Astrocyte (in vitro differentiated cells and primary cell): ENCODE results near the gene PREX1. TPM values are rescaled to one million over a fixed set of nuclear protein-coding genes. Genes with fewer than 3 reads are reported as not detected.

Experiments
- DNase-seq: peaks from one replicate; pipeline ENCODE4 v3.0.0-alpha.2; 2010; ENCODE audit warnings: low read depth
- FAIRE-seq: peaks from 2 replicates; lab custom pipeline; 2011; peaks lifted over from hg19 to GRCh38; lab: Jason Lieb, UNC
- H2AFZ ChIP-seq: 2 replicates; pipeline ENCODE4 v1.6.0; 2012; ENCODE audit warnings: low read depth, low read length, inconsistent platforms
- H3K27ac ChIP-seq: 2 replicates; pipeline ENCODE4 v1.5.1; 2011; ENCODE audit warnings: low read depth, low read length, inconsistent platforms
- H3K27me3 ChIP-seq: 2 replicates; pipeline ENCODE4 v1.6.0; 2011; ENCODE audit warnings: low read length, inconsistent platforms; ENCODE audit not compliant: insufficient read depth
- H3K36me3 ChIP-seq: 2 replicates; pipeline ENCODE4 v1.5.1; 2011; ENCODE audit warnings: low read length, inconsistent platforms; ENCODE audit not compliant: insufficient read depth
- H3K4me1 ChIP-seq: 2 replicates; pipeline ENCODE4 v1.5.1; 2011; ENCODE audit warnings: low read length, inconsistent platforms; ENCODE audit not compliant: insufficient read depth
- H3K4me2 ChIP-seq: 2 replicates; pipeline ENCODE4 v1.6.0; 2012; ENCODE audit warnings: low read length, inconsistent platforms
- H3K4me3 ChIP-seq: 2 replicates; pipeline ENCODE4 v1.5.1; 2011; ENCODE audit warnings: low read depth, mild to moderate bottlenecking, low read length, inconsistent platforms; ENCODE audit not compliant: insufficient read depth
- H3K79me2 ChIP-seq: 2 replicates; pipeline ENCODE4 v1.6.0; 2012; ENCODE audit warnings: mild to moderate bottlenecking, low read length, inconsistent platforms; ENCODE audit not compliant: insufficient read depth
- H3K9ac ChIP-seq: 2 replicates; pipeline ENCODE4 v1.6.0; 2012; ENCODE audit warnings: mild to moderate bottlenecking, low read length, inconsistent platforms
- H3K9me3 ChIP-seq: 2 replicates; pipeline ENCODE4 v1.5.1; 2012; ENCODE audit warnings: low read depth, mild to moderate bottlenecking, low read length, inconsistent platforms; ENCODE audit not compliant: insufficient read depth
- H4K20me1 ChIP-seq: 2 replicates; pipeline ENCODE4 v1.6.0; 2012; ENCODE audit warnings: low read length, inconsistent platforms; ENCODE audit not compliant: insufficient read depth
- H3K27ac Mint-ChIP-seq: one replicate; pipeline ENCODE4 v1.8.0; 2021; ENCODE audit warnings: mild to moderate bottlenecking, mixed read lengths; ENCODE audit not compliant: unreplicated experiment
- H3K27me3 Mint-ChIP-seq: one replicate; pipeline ENCODE4 v1.8.0; 2021; ENCODE audit warnings: low read depth, mixed read lengths; ENCODE audit not compliant: unreplicated experiment
- H3K36me3 Mint-ChIP-seq: one replicate; pipeline ENCODE4 v1.8.0; 2021; ENCODE audit warnings: low read depth, mixed read lengths; ENCODE audit not compliant: unreplicated experiment
- H3K4me1 Mint-ChIP-seq: one replicate; pipeline ENCODE4 v1.8.0; 2021; ENCODE audit warnings: low read depth, mixed read lengths; ENCODE audit not compliant: unreplicated experiment
- H3K4me3 Mint-ChIP-seq: one replicate; pipeline ENCODE4 v1.8.0; 2021; ENCODE audit warnings: mild to moderate bottlenecking, moderate library complexity, mixed read lengths; ENCODE audit not compliant: unreplicated experiment
- H3K9me3 Mint-ChIP-seq: one replicate; pipeline ENCODE4 v1.8.0; 2021; ENCODE audit warnings: mild to moderate bottlenecking, mixed read lengths; ENCODE audit not compliant: unreplicated experiment
- CTCF ChIP-seq: IDR thresholded peaks from 2 replicates; pipeline ENCODE4 v1.5.1; 2011; ENCODE audit warnings: low read depth, mild to moderate bottlenecking, inconsistent platforms, low read length, moderate library complexity; ENCODE audit not compliant: insufficient read depth
- EZH2 ChIP-seq: IDR thresholded peaks from 2 replicates; pipeline ENCODE4 v1.6.1; 2012; ENCODE audit warnings: mild to moderate bottlenecking, low read length, inconsistent platforms; ENCODE audit not compliant: insufficient read depth
- total RNA-seq: library from RNA; stranded (reverse); gene quantifications from 2 replicates; pipeline ENCODE4 v1.2.1, GENCODE V29; 2021

PREX1 gene
- total RNA-seq, 1 donor from 2014 or later, result 3.5 TPM

- no peak overlapping the region for H2AFZ ChIP-seq
- H3K9me3 ChIP-seq, result no peaks in the 10 kb centered on the region
- Mint-ChIP-seq H3K9me3 (no peaks in the 10 kb centered on the region), H3K4me1 (peaks cover 10% of the 10 kb centered on the region), H3K27me3 (peaks cover 3% of the 10 kb centered on the region), H3K4me3 (no peak overlapping the region), H3K27ac (no peak overlapping the region), H3K36me3 (peaks cover 5% of the 10 kb centered on the region)
- DNase-seq (peak; percentile 35), FAIRE-seq (no peak)
- no peaks in the 10 kb centered on the region for H3K27me3 ChIP-seq
- H3K79me2 ChIP-seq, result no peaks in the 10 kb centered on the region
- H3K9ac ChIP-seq, result no peak overlapping the region
- no peaks in the 10 kb centered on the region for H3K36me3 ChIP-seq
- no peak overlapping the region for H3K4me2 ChIP-seq
- no peak overlapping the region for H3K27ac ChIP-seq
- H3K4me3 ChIP-seq, result no peak overlapping the region
- H4K20me1 ChIP-seq, result no peaks in the 10 kb centered on the region
- TF ChIP-seq CTCF (no peak), EZH2 (no peak)
- peaks cover 29% of the 10 kb centered on the region for H3K4me1 ChIP-seq
These were observed 146.5 kb downstream of the PREX1 start for GRCh38 chr20:48681201-48681872.

- H4K20me1 ChIP-seq, result no peaks in the 10 kb centered on the region
- Mint-ChIP-seq H3K36me3 (peaks cover 5% of the 10 kb centered on the region), H3K9me3 (no peaks in the 10 kb centered on the region), H3K27ac (no peak overlapping the region), H3K27me3 (peaks cover 3% of the 10 kb centered on the region), H3K4me3 (no peak overlapping the region), H3K4me1 (peaks cover 10% of the 10 kb centered on the region)
- H3K4me1 ChIP-seq, result peaks cover 24% of the 10 kb centered on the region
- no peaks in the 10 kb centered on the region for H3K79me2 ChIP-seq
- no peaks in the 10 kb centered on the region for H3K9me3 ChIP-seq
- FAIRE-seq (no peak), DNase-seq (no peak)
- H3K9ac ChIP-seq, result no peak overlapping the region
- no peak overlapping the region for H3K4me2 ChIP-seq
- no peaks in the 10 kb centered on the region for H3K36me3 ChIP-seq
- TF ChIP-seq EZH2 (no peak), CTCF (no peak)
- H3K27ac ChIP-seq, result no peak overlapping the region
- no peaks in the 10 kb centered on the region for H3K27me3 ChIP-seq
- H3K4me3 ChIP-seq, result no peak overlapping the region
- no peak overlapping the region for H2AFZ ChIP-seq
These were observed 147.1 kb downstream of the PREX1 start for GRCh38 chr20:48680650-48681049.

GRCh38 chr20:48679599-48679998 is 148.2 kb downstream of the PREX1 start:
- Histone ChIP-seq H4K20me1 (no peaks in the 10 kb centered on the region), H2AFZ (no peak overlapping the region), H3K4me3 (no peak overlapping the region), H3K27me3 (no peaks in the 10 kb centered on the region), H3K4me2 (no peak overlapping the region), H3K36me3 (no peaks in the 10 kb centered on the region), H3K9me3 (no peaks in the 10 kb centered on the region), H3K27ac (no peak overlapping the region), H3K4me1 (peaks cover 19% of the 10 kb centered on the region), H3K79me2 (no peaks in the 10 kb centered on the region), H3K9ac (no peak overlapping the region)
- Mint-ChIP-seq H3K36me3 (peaks cover 5% of the 10 kb centered on the region), H3K4me1 (peaks cover 5% of the 10 kb centered on the region), H3K27me3 (peaks cover 3% of the 10 kb centered on the region), H3K9me3 (no peaks in the 10 kb centered on the region), H3K4me3 (no peak overlapping the region), H3K27ac (no peak overlapping the region)
- DNase-seq, result no peak
- FAIRE-seq, result no peak
- TF ChIP-seq CTCF, result no peak
- TF ChIP-seq EZH2, result no peak
